Left lung (tissue), 10 donors: ENCODE measurements around the gene MAZ. TPM values are rescaled to one million over a fixed set of nuclear protein-coding genes. Genes with fewer than 3 reads are reported as not detected.

ENCODE experiments used
- ATAC-seq: fragments of 200-7000 bp; cut with Tn5 transposase; one replicate; pipeline ENCODE4 v1.9.1; 2020; ENCODE audit warnings: moderate library complexity
- DNase-seq, 4 donors: peaks; one replicate each; pipeline ENCODE4 v3.0.0-alpha.2; 2013 to 2020
- H3K27ac ChIP-seq, 2 donors: fragments of 200-600 bp; sonication (generic) in 1 of 2; one replicate each; pipeline versions ENCODE4 v1.5.0 to v1.8.0; 2020 to 2021
- H3K27me3 ChIP-seq, 2 donors: fragments of 200-600 bp; sonication (generic) in 1 of 2; one replicate each; pipeline versions ENCODE4 v1.5.0 to v1.8.0; 2020 to 2021
- H3K36me3 ChIP-seq, 2 donors: fragments of 200-600 bp; sonication (generic) in 1 of 2; one replicate each; pipeline versions ENCODE4 v1.5.0 to v1.8.0; 2020 to 2021
- H3K4me1 ChIP-seq, 2 donors: fragments of 200-600 bp; one replicate each; pipeline ENCODE4 v1.8.0; 2021
- H3K4me3 ChIP-seq, 2 donors: fragments of 200-600 bp; sonication (generic) in 1 of 2; one replicate each; pipeline versions ENCODE4 v1.5.0 to v1.8.0; 2020 to 2021; ENCODE audit warnings: mild to moderate bottlenecking in 1 of 2
- H3K9me3 ChIP-seq, 2 donors: fragments of 200-600 bp; sonication (generic) in 1 of 2; one replicate each; pipeline versions ENCODE4 v1.5.0 to v1.8.0; 2020 to 2021
- intact Hi-C, 2 donors: fragments of 100-400 bp; cut with DNase I; formaldehyde crosslinking; loops; one replicate each; pipeline versions ENCODE4 v1.11.2 to v1.14.2; 2022
- polyA plus RNA-seq, 6 donors: library from polyadenylated mRNA; unstranded; fragments of 120-200 nt; gene quantifications; one replicate each; pipeline ENCODE4 v1.2.1, GENCODE V29; 2013; ENCODE audit not compliant: insufficient read length in 6 of 6
- total RNA-seq, 2 donors: library from RNA; stranded (reverse); fragmentation: NEBNext Ultra II Directional; extraction: Animal tissue kit (Norgen Biotek cat#: 25700); gene quantifications; one replicate each; pipeline ENCODE4 v1.2.1, GENCODE V29; 2021
- TF ChIP-seq, protein P1 (sequence below), 2 donors: fragments of 200-600 bp; sonication (generic) in 1 of 2; IDR thresholded peaks; one replicate each; pipeline versions ENCODE4 v1.5.0 to v1.8.0; 2021; ENCODE audit warnings: antibody characterized with exemption in 2 of 2
- donor health status: DM: no; HTN: yes; CAD: no.
- donor health status: DM: no; HTN: no; CAD: no.

The MAZ gene
- total and polyA plus RNA-seq, 8 donors: 193 to 353 (median 287) TPM

DNA sequence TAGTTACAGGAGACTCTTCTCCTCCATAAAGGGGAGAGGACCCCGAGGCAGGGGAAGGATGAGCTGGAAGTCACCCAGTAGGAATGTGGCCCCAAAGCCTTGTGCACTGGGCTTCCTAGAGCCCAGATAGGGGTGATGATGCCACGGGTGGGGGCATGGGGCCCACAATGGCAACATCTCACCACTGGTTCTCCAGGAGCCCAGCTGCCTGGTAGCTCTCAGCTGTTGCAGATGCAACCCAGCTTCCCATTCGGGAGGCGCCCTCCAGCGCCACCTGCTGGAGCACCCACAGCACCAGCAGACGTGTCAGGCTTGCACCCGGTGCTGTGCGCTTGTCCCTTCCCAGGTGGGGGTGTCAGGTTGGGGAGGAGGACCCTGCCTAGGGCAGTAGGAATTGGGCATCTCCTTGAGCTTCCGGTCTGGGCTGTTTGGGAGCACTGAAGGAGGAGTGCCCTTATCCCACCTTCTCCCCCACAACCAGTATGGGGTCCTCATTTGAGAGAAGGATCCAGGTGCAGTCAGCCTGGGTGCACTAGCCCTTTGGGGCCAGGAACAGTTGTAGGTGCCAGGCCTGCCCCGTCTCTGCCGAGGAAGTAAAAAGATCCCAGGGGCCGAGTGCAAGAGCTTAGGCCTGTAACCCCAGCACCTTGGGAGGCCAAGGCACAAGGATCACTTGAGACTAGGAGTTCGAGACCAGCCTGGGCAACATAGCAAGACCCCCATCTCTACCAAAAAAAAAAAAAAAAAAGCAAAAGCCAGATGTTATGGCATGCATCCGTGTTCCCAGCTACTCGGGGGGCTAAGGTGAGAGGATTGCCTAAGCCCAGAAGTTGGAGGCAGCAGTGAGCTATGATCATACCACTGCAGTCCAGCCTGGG, 42.3 kb downstream of the MAZ start:
- TF ChIP-seq, protein P1, sequence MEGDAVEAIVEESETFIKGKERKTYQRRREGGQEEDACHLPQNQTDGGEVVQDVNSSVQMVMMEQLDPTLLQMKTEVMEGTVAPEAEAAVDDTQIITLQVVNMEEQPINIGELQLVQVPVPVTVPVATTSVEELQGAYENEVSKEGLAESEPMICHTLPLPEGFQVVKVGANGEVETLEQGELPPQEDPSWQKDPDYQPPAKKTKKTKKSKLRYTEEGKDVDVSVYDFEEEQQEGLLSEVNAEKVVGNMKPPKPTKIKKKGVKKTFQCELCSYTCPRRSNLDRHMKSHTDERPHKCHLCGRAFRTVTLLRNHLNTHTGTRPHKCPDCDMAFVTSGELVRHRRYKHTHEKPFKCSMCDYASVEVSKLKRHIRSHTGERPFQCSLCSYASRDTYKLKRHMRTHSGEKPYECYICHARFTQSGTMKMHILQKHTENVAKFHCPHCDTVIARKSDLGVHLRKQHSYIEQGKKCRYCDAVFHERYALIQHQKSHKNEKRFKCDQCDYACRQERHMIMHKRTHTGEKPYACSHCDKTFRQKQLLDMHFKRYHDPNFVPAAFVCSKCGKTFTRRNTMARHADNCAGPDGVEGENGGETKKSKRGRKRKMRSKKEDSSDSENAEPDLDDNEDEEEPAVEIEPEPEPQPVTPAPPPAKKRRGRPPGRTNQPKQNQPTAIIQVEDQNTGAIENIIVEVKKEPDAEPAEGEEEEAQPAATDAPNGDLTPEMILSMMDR (IDR thresholded peaks at IDR 0.05): peak; percentile 73 to 89
- peaks cover 0 to 23% of the 10 kb centered on the region in 2 donors for H3K4me1 ChIP-seq
- ATAC-seq: peak; percentile 71
- H3K27me3 ChIP-seq: no peaks in the 10 kb centered on the region
- peaks cover 0 to 60% of the 10 kb centered on the region in 2 donors for H3K36me3 ChIP-seq
- H3K9me3 ChIP-seq: no peaks in the 10 kb centered on the region
- intact Hi-C loops: no loop called here
- no peak overlapping the region for H3K4me3 ChIP-seq
- DNase-seq: peak in 3 of 4 donors; percentile 52 to 97 (median 79)
- H3K27ac ChIP-seq: no peak overlapping the region

DNA sequence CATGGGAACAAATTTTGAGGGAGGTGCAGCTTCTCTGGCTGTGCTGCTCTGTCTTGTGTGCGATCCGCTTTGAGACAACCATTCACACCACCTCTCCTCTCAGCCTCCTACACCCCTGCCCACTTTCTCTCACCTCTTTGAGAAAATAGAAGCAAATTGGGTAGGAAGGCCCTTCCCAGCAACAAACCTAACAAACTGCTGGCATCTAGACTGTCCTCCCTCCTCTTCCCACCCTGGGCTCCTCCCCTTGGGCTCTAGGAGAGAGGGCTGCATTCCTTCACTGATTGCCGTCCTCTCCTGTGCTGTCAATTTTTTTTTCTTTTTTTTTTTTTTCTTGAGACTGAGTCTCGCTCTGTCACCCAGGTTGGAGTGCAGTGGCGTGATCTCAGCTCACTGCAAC, 43.2 kb downstream of the MAZ start:
- H3K27ac ChIP-seq: no peak overlapping the region
- no peak overlapping the region for H3K4me3 ChIP-seq
- TF ChIP-seq, protein P1 (IDR thresholded peaks at IDR 0.05): no peak
- H3K4me1 ChIP-seq: peaks cover 0 to 21% of the 10 kb centered on the region in 2 donors
- ATAC-seq: peak; percentile 41
- H3K27me3 ChIP-seq: no peaks in the 10 kb centered on the region
- H3K36me3 ChIP-seq: peaks cover 0 to 51% of the 10 kb centered on the region in 2 donors
- H3K9me3 ChIP-seq: no peaks in the 10 kb centered on the region
- intact Hi-C loops: no loop called here
- DNase-seq: no peak

DNA sequence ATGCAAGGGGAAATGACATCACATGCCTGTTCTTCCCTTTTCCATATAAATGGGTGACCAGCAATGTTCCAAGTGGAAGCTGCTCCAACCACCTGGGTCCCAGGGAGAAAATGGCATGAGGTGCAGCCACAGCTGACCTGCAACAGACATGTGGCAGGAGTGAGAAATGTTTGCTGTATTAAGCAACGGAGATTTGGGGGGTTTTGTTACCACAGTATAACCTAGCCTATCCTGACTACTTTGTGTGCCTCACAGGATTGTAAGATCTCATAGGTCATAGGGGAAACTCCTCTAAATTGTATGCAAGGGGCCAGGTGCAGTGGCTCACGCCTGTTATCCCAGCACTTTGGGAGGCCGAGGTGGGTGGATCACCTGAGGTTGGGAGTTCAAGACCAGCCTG, 44.7 kb downstream of the MAZ start:
- Histone ChIP-seq H3K4me1 (peaks cover 0 to 11% of the 10 kb centered on the region in 2 donors), H3K9me3 (no peaks in the 10 kb centered on the region), H3K4me3 (no peak overlapping the region), H3K36me3 (peaks cover 0 to 36% of the 10 kb centered on the region in 2 donors), H3K27ac (no peak overlapping the region), H3K27me3 (no peaks in the 10 kb centered on the region)
- ATAC-seq (no peak), DNase-seq (no peak)
- intact Hi-C loops: loop anchor here in 1 of 2 donors (10.0 kb wide), 1 partner anchor 154 kb away; no protein-coding TSS in a partner anchor
- TF ChIP-seq, protein P1 (IDR thresholded peaks at IDR 0.05): no peak

DNA sequence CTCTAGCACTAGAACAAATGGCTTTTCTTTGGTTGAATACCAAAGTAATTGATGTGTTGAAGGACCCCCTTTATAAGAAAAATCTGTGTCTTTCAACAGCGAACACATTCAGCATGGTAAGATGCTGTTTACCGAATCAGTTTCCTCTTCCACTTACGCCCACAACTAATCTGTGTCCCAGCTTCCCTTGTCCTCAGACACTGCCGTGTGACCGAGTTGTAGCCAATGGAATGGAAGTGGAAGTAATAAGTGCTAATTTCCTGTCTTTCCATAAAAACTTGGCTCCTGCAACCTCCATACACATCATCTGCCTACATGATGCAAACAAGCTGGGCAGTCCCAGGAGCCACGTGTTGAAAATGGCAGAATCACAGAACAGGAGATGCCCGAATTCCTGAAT, 46.3 kb downstream of the MAZ start:
- H3K4me1 ChIP-seq: peaks cover 0 to 8% of the 10 kb centered on the region in 2 donors
- no peaks in the 10 kb centered on the region for H3K27me3 ChIP-seq
- TF ChIP-seq, protein P1 (IDR thresholded peaks at IDR 0.05): no peak
- no peaks in the 10 kb centered on the region for H3K9me3 ChIP-seq
- DNase-seq (peak in 1 of 4 donors; percentile 66), ATAC-seq (peak; percentile 14)
- H3K36me3 ChIP-seq: peaks cover 0 to 20% of the 10 kb centered on the region in 2 donors
- H3K4me3 ChIP-seq: no peak overlapping the region
- intact Hi-C loops: loop anchor here in 1 of 2 donors (10.0 kb wide), 1 partner anchor 152 kb away; no protein-coding TSS in a partner anchor
- peak overlapping the region in 1 of 2 donors; percentile 20 for H3K27ac ChIP-seq

DNA sequence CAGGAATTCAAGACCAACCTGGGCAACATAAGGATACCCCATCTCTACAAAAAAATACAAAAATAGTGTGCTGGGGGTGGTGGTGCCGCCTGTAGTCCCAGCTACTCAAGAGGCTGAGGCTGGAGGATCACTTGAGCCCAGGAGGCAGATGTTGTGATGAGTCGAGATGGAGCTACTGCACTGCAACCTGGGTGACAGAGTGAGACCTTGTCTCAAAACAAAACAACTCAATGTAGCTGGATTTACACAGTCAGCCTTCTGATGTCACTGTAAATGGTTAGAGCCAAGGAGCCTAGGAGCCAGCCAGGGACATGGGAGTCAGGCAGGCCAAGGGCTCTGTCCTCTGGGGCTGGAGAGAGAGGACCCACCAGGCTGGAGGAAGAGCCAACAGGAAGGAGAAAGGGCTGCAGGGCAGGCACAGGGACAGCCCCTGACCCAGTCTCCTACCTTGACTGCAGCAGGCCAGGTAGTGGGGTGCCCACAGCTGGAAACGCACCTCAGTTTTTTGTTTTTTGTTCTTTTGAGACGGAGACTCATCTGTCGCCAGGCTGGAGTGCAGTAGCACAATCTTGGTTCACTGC, 48.3 kb downstream of the MAZ start:
- H3K4me3 ChIP-seq: no peak overlapping the region
- TF ChIP-seq, protein P1 (IDR thresholded peaks at IDR 0.05): no peak
- ATAC-seq: no peak
- H3K27me3 ChIP-seq: no peaks in the 10 kb centered on the region
- no peaks in the 10 kb centered on the region for H3K4me1 ChIP-seq
- no peak overlapping the region for H3K27ac ChIP-seq
- DNase-seq: no peak
- peaks cover 0 to 15% of the 10 kb centered on the region in 2 donors for H3K36me3 ChIP-seq
- H3K9me3 ChIP-seq: no peaks in the 10 kb centered on the region
- intact Hi-C loops: loop anchor here in 1 of 2 donors (10.0 kb wide), 1 partner anchor 150 kb away; no protein-coding TSS in a partner anchor
